ENCODE data around the gene KCNK1. TPM values are rescaled to one million over a fixed set of nuclear protein-coding genes. Genes with fewer than 3 reads are reported as not detected.
"Not testable (repeated sequence)": the region's sequence is repeated elsewhere in the genome, so short reads cannot be mapped to it uniquely, and the experiment has no call there.

Gene KCNK1
- total RNA-seq, 3 donors from 2014 or later = 22.2 to 44.8 (median 43.6) TPM

DNA sequence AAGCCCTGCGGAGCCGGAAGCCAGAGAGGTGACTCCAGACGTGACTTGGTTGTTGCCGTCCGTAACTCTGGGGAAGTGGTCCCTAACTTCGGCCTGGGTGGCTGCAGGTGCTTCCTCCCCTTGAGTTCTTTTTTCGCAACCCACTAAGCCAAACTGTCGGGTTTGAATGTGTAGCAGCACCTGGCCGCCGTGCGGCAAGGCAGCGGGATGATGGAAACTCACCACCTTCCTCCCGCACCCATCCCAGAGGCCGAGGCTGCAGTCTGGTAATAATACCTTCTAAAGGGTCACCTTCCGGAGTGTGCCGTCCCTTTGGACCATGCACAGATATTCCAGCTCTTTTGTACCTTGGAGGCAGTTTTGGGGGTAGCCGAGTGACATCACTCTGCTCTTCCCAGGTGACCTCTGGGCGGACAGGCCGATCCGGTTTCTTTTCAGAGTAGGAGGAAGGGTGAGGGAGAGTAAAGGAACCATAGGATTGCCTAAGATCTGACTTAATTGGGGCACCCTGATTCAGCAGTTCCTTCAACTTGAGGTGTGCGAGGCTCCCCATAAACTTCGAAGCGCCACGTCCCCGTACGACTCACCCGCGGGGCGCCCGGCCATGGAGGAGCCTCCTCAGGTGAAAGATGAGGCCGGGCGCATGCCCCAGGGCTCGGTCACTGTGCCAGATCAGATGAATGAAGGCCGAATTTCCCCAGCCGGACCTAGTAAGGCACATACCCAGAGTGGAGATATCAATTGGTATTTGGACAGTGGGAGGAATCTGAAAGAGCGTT lies 1.0 kb downstream of the KCNK1 start:
- TF ChIP-seq, protein P1, sequence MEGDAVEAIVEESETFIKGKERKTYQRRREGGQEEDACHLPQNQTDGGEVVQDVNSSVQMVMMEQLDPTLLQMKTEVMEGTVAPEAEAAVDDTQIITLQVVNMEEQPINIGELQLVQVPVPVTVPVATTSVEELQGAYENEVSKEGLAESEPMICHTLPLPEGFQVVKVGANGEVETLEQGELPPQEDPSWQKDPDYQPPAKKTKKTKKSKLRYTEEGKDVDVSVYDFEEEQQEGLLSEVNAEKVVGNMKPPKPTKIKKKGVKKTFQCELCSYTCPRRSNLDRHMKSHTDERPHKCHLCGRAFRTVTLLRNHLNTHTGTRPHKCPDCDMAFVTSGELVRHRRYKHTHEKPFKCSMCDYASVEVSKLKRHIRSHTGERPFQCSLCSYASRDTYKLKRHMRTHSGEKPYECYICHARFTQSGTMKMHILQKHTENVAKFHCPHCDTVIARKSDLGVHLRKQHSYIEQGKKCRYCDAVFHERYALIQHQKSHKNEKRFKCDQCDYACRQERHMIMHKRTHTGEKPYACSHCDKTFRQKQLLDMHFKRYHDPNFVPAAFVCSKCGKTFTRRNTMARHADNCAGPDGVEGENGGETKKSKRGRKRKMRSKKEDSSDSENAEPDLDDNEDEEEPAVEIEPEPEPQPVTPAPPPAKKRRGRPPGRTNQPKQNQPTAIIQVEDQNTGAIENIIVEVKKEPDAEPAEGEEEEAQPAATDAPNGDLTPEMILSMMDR (IDR thresholded peaks at IDR 0.05) = no peak

DNA sequence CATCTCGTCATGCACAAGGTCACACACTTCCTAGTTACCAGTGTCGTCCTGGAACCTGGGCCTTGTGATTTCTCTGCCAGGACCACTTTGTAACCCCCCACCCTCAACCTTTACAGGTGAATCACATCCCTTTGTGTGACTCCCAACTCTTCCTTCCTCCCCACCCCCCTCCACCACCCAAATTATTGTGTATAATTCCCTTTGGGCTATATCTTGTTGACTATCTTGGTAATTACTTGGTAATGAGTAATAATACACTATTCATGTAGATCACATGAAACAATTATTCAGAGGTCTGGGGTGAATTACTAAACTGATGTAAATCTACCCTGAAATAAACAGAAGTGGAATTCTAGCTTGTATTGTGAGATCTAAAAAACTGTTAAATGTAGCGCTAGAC lies 1.7 kb downstream of the KCNK1 start:
- Histone ChIP-seq H3K36me3 (ENCODE audit: low read depth) (no peaks in the 10 kb centered on the region), H3K4me3 (no peak overlapping the region), H3K9me3 (no peaks in the 10 kb centered on the region), H3K4me1 (ENCODE audit: low read depth) (peaks cover 10% of the 10 kb centered on the region)
- intact Hi-C loops (cut with DNase I, micrococcal nuclease) = loop anchor here in 1 of 2 donors (2.0 kb wide), 1 partner anchor 53 kb away; no protein-coding TSS in a partner anchor
- ATAC-seq (peak; percentile 3), DNase-seq (no peak)
- TF ChIP-seq, protein P1 (IDR thresholded peaks at IDR 0.05) = no peak

More for the DNA sequence above, 1.0 kb downstream of the KCNK1 start:
- Histone ChIP-seq H3K4me1 (ENCODE audit: low read depth) (peaks cover 10% of the 10 kb centered on the region), H3K9me3 (no peaks in the 10 kb centered on the region), H3K36me3 (ENCODE audit: low read depth) (no peaks in the 10 kb centered on the region), H3K4me3 (peak overlapping the region; percentile 46)
- DNase-seq (peak in 2 of 3 donors; percentile 59 to 62), ATAC-seq (peak; percentile 49)
- intact Hi-C loops (cut with DNase I, micrococcal nuclease) = loop anchor here in 1 of 2 donors (2.0 kb wide), 1 partner anchor 54 kb away; no protein-coding TSS in a partner anchor

DNA sequence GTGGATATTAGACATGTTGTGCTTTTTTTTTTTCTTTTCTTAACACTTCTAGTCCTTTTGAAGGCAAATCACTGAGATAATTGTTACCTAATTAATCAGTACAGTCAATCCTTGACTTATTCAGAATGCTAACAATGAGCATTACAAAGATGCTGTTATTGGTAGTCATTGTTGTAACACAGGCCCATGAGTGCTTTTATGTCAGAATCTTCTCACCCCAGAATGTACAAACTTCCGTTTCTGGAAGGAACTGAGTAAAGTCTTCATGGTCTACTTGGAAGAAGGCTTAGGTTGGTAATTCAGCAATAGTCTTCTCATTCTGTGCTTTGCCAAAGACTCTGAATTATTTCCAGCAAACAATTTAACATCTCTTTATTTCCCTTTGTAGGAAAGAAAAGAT lies 3.1 kb downstream of the KCNK1 start:
- Histone ChIP-seq H3K4me3 (no peak overlapping the region), H3K4me1 (ENCODE audit: low read depth) (peaks cover 11% of the 10 kb centered on the region), H3K9me3 (no peaks in the 10 kb centered on the region), H3K36me3 (ENCODE audit: low read depth) (no peaks in the 10 kb centered on the region)
- DNase-seq = no peak
- intact Hi-C loops (cut with DNase I, micrococcal nuclease) = no loop called here
- TF ChIP-seq, protein P1 (IDR thresholded peaks at IDR 0.05) = no peak
- ATAC-seq = no peak

DNA sequence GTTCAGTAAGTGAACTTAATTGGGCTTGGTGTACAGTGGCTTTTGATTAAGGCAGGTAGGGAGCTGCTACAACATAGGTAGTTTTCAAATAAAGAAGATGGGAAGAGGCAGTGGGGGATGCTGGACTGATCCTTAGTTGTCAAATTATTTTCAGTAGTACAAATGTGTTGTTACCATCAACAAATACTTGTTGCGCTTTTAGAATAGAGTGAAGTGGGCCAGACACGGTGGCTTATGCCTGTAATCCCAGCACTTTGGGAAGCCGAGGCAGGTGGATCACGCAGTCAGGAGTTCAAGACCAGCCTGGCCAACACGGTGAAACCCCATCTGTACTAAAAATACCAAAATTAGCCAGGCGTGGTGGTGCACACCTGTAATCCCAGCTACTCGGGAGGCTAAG lies 5.5 kb downstream of the KCNK1 start:
- ATAC-seq; H3K4me3 ChIP-seq; DNase-seq; H3K9me3 ChIP-seq; intact Hi-C loops (cut with DNase I, micrococcal nuclease); H3K36me3 ChIP-seq (ENCODE audit: low read depth): not testable (repeated sequence)
- H3K4me1 ChIP-seq (ENCODE audit: low read depth) = peaks cover 32% of the 10 kb centered on the region

DNA sequence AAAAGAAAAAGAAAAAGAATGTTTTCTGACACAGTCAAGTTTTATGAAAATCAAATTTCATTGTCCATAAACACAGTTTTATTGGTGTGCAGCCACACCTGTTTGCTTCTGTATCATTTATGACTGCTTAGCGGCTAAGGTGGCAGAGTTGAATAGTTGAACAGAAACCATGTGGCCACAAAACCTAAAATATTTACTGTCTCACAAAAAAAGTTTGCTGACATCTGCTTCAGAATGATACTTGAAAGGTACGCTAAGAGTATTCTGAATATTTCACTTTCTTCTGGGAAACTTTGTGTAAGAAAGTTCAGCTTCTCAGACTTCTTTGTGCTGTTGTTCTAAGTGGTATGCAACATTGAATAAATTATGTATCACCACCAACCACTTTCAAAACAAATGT lies 6.2 kb downstream of the KCNK1 start:
- H3K36me3 ChIP-seq (ENCODE audit: low read depth) = no peaks in the 10 kb centered on the region
- peaks cover 37% of the 10 kb centered on the region for H3K4me1 ChIP-seq (ENCODE audit: low read depth)
- no peak overlapping the region for H3K4me3 ChIP-seq
- intact Hi-C loops (cut with DNase I, micrococcal nuclease) = no loop called here
- peak in 1 of 3 donors; percentile 40 for DNase-seq
- ATAC-seq = peak; percentile 62
- H3K9me3 ChIP-seq = no peaks in the 10 kb centered on the region
- TF ChIP-seq, protein P1 (IDR thresholded peaks at IDR 0.05) = no peak

DNA sequence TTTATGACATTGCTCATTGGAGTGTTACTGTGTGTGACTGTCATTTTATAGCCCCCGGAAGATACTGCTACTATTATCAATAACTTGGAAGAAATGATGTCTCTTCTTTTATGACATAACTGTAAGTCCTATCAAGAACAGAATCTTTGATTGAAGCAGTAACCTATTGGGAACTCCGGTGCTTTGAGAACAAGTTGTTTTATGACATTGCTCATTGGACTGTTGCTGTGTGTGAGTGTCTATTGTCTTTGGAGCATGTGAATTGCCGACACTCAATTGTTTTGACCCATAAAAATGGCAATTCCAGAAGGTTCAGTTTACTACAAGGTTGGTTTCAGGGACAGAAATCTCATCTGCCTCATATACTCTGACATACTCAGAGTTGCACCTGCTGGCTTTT lies 8.0 kb downstream of the KCNK1 start:
- Histone ChIP-seq H3K4me1 (ENCODE audit: low read depth) (peaks cover 37% of the 10 kb centered on the region), H3K36me3 (ENCODE audit: low read depth) (no peaks in the 10 kb centered on the region), H3K4me3 (no peak overlapping the region), H3K9me3 (no peaks in the 10 kb centered on the region)
- peak; percentile 81 for ATAC-seq
- intact Hi-C loops (cut with DNase I, micrococcal nuclease) = no loop called here
- DNase-seq = peak in 1 of 3 donors; percentile 42
- TF ChIP-seq, protein P1 (IDR thresholded peaks at IDR 0.05) = no peak
